Measurements from ENCODE around the gene GCNA. TPM values are rescaled to one million over a fixed set of nuclear protein-coding genes. Genes with fewer than 3 reads are reported as not detected.

The GCNA gene
- total and polyA plus RNA-seq, 2 of the 13 experiments (the other 11 are each of a cell fraction or from before 2014, with no cell fraction given), result 0.38 to 0.66 TPM

- TF ChIP-seq GMEB1 (CRISPR knock-in tag; IDR thresholded peaks at IDR 0.05; ENCODE audit: borderline replicate concordance), result peak; percentile 53; the same call in 1 of the 2 replicates
- no peak for TF ChIP-seq ZNF34 (CRISPR knock-in tag; IDR thresholded peaks at IDR 0.05; ENCODE audit: borderline replicate concordance)
- no peak for TF ChIP-seq USF2 (IDR thresholded peaks at IDR 0.05; ENCODE audit: low read depth, low read length)
- TF ChIP-seq USF2 (CRISPR knock-in tag; IDR thresholded peaks at IDR 0.05; ENCODE audit: borderline replicate concordance), result no peak
- no peak for TF ChIP-seq BRF2 (CRISPR knock-in tag; IDR thresholded peaks at IDR 0.05)
- TF ChIP-seq NR2C2 (CRISPR knock-in tag; IDR thresholded peaks at IDR 0.05; ENCODE audit: borderline replicate concordance), result peak; percentile 27; the same call in 1 of the 2 replicates
- peak; percentile 77; the same call in 1 of the 2 replicates for TF ChIP-seq ZNF614 (CRISPR knock-in tag; IDR thresholded peaks at IDR 0.05; ENCODE audit: borderline replicate concordance)
- TF ChIP-seq ZFP91 (CRISPR knock-in tag; IDR thresholded peaks at IDR 0.05; ENCODE audit: borderline replicate concordance), result peak; percentile 72
- TF ChIP-seq BHLHE40 (IDR thresholded peaks at IDR 0.05; ENCODE audit: low read length), result no peak
- no peak for TF ChIP-seq LCORL (IDR thresholded peaks at IDR 0.05)
- TF ChIP-seq LCORL (CRISPR knock-in tag; IDR thresholded peaks at IDR 0.05), result 0 out of 2 replicates have a peak, but pooled peaks have one; percentile 19
- no peak for TF ChIP-seq ISX (CRISPR knock-in tag; conservative IDR thresholded peaks at IDR 0.05)
- TF ChIP-seq ZNF18 (CRISPR knock-in tag; IDR thresholded peaks at IDR 0.05; ENCODE audit: insufficient replicate concordance), result peak; percentile 53
- TF ChIP-seq ZBTB2 (CRISPR knock-in tag; IDR thresholded peaks at IDR 0.05; ENCODE audit: low read depth), result no peak
- TF ChIP-seq ZHX1 (CRISPR knock-in tag; IDR thresholded peaks at IDR 0.05; ENCODE audit: low read depth), result peak; percentile 75; the same call in 1 of the 2 replicates
Measured at GRCh38 chrX:71532753-71533425, 45.3 kb upstream of the GCNA start, which contains the start of gene OGT (continued).
